Measurements from ENCODE around the gene PPTC7. TPM values are rescaled to one million over a fixed set of nuclear protein-coding genes. Genes with fewer than 3 reads are reported as not detected.

Gene PPTC7
- total and polyA plus RNA-seq, 2 of the 8 experiments (the other 6 are each of a cell fraction or from before 2014, with no cell fraction given) = 8.1 to 15.9 TPM

DNA sequence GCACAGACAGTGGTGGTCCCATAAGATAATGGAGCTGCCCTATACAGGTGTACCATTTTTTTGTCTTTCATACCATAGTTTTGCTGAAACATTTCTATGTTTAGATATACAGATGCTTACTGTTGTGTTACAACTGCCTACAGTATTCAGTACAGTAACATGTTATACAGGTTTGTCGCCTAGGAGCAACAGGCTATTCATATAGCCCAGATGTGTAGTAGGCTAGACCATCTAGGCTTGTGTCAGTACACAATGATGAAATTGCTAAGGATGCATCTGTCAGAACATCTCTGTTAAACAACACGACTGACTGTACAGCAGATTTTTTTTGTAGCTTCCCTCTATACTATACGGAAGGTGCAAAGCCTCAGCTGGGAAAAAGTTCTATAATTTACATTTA is 50.5 kb downstream of the PPTC7 start (continued):
- TF ChIP-seq NANOG (IDR thresholded peaks at IDR 0.05; ENCODE audit: insufficient read depth, low read depth, low read length, poor library complexity, severe bottlenecking) = no peak
- no peak for TF ChIP-seq SP1 (IDR thresholded peaks at IDR 0.05; ENCODE audit: low read depth, low read length)
- TF ChIP-seq SP2 (IDR thresholded peaks at IDR 0.05; ENCODE audit: low read length) = no peak
- no peak for TF ChIP-seq KDM1A (IDR thresholded peaks at IDR 0.05; ENCODE audit: borderline replicate concordance, low read length)
- TF ChIP-seq CTBP2 (IDR thresholded peaks at IDR 0.05; ENCODE audit: borderline replicate concordance, insufficient read depth, insufficient read length, low read length) = no peak
